Measurements from ENCODE around the gene HCRTR1.
"Not testable (repeated sequence)": the region's sequence is repeated elsewhere in the genome, so short reads cannot be mapped to it uniquely, and the experiment has no call there.

The HCRTR1 gene

GRCh38 chr1:31583082-31583994 is 34.2 kb upstream of the HCRTR1 start:
- TF ChIP-seq, protein P1, sequence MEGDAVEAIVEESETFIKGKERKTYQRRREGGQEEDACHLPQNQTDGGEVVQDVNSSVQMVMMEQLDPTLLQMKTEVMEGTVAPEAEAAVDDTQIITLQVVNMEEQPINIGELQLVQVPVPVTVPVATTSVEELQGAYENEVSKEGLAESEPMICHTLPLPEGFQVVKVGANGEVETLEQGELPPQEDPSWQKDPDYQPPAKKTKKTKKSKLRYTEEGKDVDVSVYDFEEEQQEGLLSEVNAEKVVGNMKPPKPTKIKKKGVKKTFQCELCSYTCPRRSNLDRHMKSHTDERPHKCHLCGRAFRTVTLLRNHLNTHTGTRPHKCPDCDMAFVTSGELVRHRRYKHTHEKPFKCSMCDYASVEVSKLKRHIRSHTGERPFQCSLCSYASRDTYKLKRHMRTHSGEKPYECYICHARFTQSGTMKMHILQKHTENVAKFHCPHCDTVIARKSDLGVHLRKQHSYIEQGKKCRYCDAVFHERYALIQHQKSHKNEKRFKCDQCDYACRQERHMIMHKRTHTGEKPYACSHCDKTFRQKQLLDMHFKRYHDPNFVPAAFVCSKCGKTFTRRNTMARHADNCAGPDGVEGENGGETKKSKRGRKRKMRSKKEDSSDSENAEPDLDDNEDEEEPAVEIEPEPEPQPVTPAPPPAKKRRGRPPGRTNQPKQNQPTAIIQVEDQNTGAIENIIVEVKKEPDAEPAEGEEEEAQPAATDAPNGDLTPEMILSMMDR (IDR thresholded peaks at IDR 0.05; ENCODE audit: low read depth, low read length) = no peak
- no peak overlapping the region for H3K4me3 ChIP-seq (ENCODE audit: low read depth, low read length)

GRCh38 chr1:31583995-31584868 is 33.3 kb upstream of the HCRTR1 start:
- TF ChIP-seq, protein P1 (IDR thresholded peaks at IDR 0.05; ENCODE audit: low read depth, low read length) = no peak
- no peak overlapping the region for H3K4me3 ChIP-seq (ENCODE audit: low read depth, low read length)

DNA sequence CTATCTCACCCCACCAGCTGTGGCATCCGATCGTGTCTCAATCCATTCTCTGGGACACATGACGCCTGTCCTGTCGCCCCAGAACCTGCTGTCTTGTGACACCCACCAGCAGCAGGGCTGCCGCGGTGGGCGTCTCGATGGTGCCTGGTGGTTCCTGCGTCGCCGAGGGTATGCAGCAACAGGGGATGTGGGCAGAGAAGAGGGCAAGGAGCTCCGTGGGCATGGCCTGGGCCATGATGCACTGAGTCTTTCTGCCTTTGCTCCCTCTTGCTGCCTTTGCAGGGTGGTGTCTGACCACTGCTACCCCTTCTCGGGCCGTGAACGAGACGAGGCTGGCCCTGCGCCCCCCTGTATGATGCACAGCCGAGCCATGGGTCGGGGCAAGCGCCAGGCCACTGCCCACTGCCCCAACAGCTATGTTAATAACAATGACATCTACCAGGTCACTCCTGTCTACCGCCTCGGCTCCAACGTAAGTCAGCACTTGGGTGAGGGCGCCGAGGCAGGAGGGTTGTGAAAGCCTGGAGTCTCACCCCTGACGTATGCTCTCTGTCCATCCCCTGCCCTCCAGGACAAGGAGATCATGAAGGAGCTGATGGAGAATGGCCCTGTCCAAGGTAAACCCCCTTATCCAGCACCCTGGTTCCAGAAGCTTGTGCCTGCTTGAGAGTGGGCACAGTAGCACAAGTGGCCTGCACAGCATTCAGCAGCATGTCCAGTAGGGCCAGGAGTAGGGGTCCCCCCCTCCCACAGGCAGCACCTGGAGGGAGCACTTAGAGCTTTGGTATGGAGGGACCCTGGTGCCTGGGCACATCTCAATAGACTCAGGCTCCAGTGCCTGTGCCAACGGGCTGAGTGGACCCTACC is 32.4 kb upstream of the HCRTR1 start:
- TF ChIP-seq, protein P1 (IDR thresholded peaks at IDR 0.05; ENCODE audit: low read depth, low read length) = no peak
- no peak overlapping the region for H3K4me3 ChIP-seq (ENCODE audit: low read depth, low read length)

- no peak overlapping the region for H3K4me3 ChIP-seq (ENCODE audit: low read depth, low read length)
- TF ChIP-seq, protein P1 (IDR thresholded peaks at IDR 0.05; ENCODE audit: low read depth, low read length) = no peak
Observed at GRCh38 chr1:31585736-31586365, 31.6 kb upstream of the HCRTR1 start.

GRCh38 chr1:31586376-31587327 is 30.8 kb upstream of the HCRTR1 start:
- TF ChIP-seq, protein P1 (IDR thresholded peaks at IDR 0.05; ENCODE audit: low read depth, low read length) = no peak
- H3K4me3 ChIP-seq (ENCODE audit: low read depth, low read length) = no peak overlapping the region

DNA sequence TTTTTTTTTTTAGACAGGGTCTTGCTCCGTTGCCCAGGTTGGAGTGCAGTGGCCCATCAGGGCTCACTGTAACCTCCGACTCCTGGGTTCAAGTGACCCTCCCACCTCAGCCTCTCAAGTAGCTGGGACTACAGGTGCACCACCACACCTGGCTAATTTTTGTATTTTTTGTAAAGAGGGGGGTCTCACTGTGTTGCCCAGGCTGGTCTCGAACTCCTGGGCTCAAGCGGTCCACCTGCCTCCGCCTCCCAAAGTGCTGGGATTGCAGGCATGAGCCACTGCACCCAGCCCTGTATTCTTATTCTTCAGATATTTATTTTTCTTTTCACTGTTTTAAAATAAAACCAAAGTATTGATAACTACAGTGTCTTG is 30.2 kb upstream of the HCRTR1 start:
- not testable (repeated sequence) for H3K4me3 ChIP-seq (ENCODE audit: low read depth, low read length)
